Fibroblast of the conjunctiva (primary cell): ENCODE measurements around the gene AP1G2.
A peak's percentile ranks its signal among the peaks of the same experiment; 100 is the strongest.

Source experiments
- DNase-seq: peaks from one replicate; pipeline ENCODE4 v3.0.0-alpha.2; 2010; ENCODE audit warnings: low read depth

The AP1G2 gene

DNA sequence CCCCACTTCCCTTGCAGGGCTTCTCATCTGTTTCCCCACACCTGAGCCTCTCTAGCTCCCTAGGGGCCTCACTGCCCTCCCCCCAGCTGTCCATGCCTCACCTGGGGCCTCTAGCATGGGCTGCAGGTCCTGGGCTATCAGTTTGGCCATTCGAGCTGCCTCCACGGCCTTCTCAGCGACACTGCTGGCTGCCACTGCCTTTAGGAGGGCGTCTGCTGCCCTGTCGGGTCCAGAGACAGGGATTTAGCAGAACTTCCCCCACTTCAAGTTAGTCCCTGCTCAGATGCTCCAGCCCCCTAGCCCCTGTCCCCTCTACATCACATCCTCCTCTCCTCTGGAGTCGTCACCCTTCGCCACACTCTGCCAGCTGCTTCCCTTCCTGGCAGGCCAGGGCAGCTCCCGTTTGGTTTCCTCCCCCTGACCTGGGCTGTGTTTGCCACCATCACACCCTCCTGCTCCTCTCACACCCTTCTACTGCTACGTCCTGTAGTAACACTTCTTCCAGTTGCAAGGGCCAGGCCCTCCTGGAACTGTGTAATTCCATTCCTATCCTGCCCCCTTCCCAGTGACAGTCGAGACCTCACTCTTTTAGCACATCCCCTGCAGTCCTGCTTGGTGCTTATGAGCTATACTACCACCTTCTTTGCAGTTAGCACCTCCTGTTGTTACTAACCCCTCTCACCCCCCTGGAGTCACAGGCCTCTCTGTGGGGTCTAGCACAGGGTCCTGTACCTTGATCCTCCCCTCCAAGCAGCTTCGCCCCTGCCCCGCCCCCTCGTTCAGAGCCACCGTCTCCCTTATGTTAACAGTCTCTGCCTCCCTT lies 4.3 kb upstream of the AP1G2 start:
- no peak for DNase-seq

- DNase-seq = no peak
Observed at GRCh38 chr14:23570806-23571483, 3.4 kb upstream of the AP1G2 start.

GRCh38 chr14:23569443-23570151 lies 2.0 kb upstream of the AP1G2 start:
- DNase-seq = no peak

DNA sequence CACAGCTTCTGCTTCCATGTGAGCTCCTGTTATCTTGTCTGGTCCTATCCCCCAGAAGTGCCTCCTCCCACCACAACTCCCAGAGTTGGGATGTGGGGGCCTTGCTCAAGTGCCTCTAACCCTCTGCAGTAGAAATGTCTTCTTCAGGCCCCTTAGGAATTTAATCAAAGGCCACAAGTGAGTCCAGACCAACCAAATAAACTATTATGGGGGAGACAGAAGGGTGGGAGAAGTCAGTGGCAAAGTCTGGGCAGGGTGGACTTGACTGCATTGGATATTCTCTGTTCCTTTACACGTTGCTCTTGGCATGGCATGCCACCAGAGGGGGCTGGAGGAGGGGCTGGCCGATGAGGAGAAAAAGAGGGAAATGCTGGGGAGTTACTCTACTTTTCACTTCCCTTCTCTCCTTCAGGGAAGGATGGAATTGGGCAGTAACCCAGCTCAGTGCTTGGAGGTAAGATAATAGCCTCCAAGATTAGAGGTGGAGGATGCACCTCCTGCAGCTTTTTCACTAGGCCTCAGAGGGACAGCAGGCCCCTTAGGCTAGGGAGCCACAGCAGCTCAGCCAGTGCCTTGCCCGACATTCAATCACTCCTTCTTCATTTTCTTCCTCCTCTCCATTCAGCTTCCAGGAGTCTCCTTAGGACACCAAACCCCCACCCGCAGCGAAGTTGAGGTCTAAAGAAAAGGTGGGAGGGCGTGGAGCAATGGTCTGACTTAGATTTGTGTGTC lies 1.2 kb upstream of the AP1G2 start:
- no peak for DNase-seq

GRCh38 chr14:23568021-23568599 lies 519 bp upstream of the AP1G2 start:
- DNase-seq = no peak

DNA sequence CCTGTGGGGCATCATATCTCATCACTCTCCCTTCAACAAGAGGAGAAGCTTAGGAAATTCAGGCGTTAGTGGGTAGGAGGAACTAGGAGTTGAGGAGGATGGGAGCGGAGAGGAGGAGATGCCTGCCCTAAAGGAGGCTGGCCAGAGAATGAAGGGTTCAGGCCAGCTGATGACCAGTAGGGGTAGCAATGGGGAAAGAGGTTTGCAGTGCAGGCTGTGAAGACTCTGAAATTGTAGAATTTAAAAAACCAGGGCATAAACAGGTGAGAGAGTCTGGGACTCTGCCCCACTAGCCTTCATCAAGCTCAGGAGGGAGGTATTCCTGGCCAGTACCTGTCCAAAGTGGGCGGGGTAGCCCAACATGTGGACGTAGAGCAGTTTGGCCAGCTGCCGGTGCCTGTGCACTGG lies 809 bp downstream of the AP1G2 start:
- DNase-seq = no peak

- no peak for DNase-seq
Observed at GRCh38 chr14:23566112-23566777, 1.3 kb downstream of the AP1G2 start.

GRCh38 chr14:23565626-23566025 lies 2.0 kb downstream of the AP1G2 start:
- no peak for DNase-seq

DNA sequence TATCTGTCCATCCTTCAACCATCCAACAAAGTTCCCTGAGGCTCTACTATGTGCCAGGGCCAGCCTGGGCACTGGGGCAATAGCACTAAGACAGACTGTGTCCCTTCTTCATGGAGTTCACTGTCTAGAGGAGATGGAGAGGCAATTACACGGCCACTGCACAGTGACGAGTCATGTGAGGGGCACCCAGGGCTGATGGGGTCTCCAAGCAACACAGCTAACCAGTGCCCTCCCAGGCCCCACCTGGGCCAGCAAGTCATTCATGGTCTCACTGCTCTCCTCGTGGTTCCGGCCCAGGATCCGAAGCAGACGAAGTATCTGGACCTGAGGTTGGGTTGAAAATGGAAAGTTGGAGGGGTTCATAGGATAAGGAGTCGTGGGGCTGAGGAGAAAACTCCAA lies 2.7 kb downstream of the AP1G2 start:
- DNase-seq = no peak

DNA sequence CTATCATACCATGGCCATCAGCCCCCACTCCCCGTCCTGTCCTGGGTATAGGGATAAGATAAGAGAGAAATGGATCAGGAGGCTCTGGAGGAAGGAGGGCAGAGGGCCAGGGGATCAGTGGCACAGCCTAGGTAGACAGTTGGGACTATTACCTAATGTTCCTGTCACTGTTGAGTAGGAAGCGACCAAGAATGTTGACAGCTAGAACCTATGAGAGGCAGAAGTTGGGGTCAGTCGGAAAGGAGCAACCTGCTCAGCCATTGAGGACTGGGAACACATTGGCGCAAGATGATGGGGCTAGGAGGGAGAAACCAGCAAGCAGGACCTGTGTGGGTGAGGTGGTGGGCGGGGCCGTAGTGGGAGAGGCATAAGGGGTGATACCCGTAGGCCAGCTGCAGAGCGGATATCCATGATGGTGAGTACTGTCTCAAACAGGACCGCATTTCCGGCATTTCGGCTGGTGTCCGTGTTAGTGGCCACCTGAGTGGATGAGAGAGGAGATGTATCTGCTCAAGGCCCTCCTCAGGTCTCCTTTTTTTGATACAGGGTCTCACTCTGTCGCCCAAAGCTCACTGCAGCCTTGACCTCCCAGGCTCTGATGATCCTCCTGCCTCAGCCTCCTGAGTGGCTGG lies 3.3 kb downstream of the AP1G2 start:
- DNase-seq = no peak

DNA sequence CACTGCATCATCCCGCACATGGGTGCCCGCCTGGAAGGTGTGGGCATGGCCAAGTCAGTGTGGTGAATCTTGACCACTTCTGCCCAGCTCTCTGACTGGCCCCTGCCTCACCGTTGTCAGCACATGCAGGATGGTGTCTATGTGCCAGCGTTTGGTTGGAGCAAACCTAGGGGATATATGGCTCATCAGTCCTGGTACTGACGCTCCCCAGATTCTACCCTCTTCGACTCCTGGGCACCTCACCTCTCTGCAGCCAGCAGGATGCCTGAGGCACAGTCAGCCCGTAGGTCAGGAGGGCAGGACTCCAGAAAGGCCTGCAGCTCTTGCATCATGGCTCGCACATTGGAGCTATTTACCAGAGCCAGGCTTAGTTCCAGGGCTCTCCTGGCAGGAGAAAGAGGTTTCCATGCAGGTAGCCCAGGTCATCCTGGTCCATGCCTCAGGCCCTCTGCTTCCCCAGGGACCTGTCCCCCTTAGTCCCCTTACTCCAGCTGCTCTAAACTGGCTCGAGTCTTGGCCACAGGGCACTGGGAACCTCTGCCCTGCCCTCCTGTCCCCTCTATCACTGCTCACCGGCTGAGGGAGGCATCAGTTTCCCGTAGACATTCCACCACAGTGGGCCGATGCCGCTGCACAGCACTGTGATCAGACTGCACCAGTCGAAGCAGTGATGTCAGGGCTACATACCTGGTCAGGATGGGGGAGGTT lies 4.0 kb downstream of the AP1G2 start:
- no peak for DNase-seq

GRCh38 chr14:23562822-23563472 lies 4.6 kb downstream of the AP1G2 start:
- DNase-seq = no peak

DNA sequence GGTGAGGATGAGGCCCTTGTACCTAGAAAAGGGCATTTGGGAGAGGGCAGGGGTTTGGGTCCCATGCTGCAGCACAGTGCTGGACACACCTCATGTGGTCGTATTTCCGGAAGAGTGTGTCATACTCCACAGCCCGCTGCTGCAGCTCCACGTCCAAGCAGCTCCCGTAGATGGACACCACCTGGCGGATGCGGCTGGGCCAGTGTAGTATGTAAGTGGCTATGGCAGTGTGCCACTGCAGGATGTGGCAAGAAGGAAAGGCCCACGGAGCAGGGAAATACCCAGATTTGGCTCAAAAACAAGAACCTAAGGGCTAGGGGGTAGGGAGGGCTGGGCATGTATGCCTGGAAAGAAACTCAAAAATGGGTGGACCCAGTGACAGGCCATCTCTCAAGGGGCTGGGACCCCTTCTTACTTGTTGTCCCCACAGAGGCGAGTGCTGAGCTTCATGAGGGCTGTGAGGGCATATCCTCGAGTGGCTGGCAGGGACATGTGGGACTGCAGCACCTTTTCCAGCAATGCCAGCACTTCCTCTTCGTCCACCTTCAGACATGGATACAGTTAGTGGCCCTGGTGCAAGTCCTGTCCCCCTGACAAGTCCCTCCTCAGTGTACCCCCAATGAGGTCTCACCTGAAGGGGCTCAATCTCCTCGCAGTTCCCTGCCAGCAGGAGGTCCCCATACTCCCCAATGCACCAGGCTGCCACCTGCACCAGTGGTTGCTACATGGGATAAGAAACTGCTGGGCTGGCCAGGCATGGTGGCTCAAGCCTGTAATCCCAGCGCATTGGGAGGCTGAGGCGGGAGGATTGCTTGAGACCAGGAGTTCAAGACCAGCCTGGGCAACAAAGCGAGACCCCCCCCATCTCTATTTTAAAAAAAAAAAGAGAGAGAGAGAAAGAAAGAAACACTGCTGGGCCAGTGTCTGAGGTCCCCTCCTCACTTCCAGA lies 5.4 kb downstream of the AP1G2 start:
- no peak for DNase-seq

DNA sequence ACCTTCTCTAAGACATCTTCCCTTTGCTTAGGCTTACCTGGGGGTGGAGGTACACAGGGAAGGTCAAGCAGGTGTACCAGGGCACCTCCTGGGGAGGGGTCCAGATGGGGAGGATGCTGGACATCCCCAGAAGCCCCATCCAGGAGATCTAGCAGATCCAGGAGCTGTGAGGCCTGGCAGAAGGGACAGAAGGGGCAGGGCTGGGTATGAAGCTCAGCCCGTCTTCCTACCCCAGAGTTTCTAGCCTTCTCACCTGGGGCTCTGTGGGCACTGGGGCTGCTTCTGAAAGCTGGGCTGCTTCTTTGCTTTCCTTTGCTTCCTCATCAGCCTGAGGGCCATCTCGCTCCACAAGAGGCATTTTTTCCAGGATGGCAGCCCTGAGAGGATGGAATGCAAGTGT lies 6.3 kb downstream of the AP1G2 start:
- DNase-seq = no peak

DNA sequence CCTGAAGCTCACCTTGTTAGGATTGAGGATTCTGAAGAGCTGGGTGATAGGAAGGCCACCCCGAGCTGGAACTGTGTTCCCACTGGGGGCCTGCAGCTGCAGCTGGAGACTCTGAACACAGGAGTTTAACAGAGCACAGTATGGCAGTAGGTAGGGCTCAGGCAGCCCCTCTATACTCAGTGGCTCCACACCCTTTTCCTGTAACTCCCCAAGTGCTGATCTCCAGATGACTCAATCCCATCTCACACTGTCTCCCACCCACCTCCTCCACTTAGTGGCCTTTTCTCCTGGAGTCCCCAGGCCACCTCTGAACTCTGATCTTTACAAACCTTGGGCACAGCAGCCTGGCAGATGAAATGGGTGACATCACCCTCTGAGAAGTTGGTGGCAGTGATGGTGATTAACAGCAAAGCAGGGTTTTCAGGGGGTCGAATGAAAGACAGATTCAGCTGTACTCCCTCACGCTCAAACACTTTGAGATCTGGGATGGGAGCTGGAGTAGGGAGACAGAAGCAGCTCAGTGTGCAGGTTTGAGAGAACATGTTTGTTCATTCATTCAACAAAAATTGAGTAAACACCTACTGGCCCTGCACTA lies 7.6 kb downstream of the AP1G2 start:
- no peak for DNase-seq

GRCh38 chr14:23559010-23559925 lies 8.3 kb downstream of the AP1G2 start:
- DNase-seq = peak; percentile 49
